ENCODE measurements around the gene NIBAN1.

NIBAN1 gene

GRCh38 chr1:184945678-184946412, 28.5 kb downstream of the NIBAN1 start:
- DNase-seq: no peak

GRCh38 chr1:184945029-184945428, 29.3 kb downstream of the NIBAN1 start:
- no peak for DNase-seq

- no peak for DNase-seq
Measured at GRCh38 chr1:184943998-184944397, 30.3 kb downstream of the NIBAN1 start.

- DNase-seq: no peak
Measured at GRCh38 chr1:184941735-184942134, 32.6 kb downstream of the NIBAN1 start.

- DNase-seq: no peak
Measured at GRCh38 chr1:184941410-184941733, 32.9 kb downstream of the NIBAN1 start.

DNA sequence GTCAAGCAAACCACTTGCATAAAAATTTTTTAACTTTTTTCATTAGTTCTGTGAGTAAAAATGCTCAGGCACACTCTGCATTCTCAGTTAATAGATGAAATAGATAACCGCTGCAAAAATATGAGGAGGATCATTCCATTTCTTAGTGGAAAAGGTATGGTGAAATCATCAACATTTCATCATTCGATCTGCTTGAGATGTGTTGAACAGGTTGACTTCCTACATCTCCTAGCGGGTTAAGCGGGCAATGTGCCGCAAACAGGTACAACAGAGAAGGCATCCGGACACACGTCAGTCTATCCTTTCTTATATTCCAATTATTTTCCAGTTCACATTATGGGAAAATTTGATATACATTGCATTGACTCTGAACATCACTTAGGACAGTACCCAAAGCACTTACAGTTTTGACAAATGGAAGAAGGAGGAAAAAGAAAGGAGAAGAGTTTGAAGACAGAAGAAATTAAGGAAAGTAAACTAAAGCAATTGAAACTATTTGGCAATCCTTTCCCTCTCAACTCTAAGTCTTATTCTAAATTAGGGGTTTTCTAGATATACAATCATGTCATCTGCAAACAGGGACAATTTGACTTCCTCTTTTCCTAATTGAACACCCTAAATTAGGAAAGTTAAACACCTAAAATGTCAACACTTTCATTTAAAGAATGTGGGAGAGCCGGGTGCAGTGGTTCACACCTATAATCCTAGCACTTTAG, 33.5 kb downstream of the NIBAN1 start:
- no peak for DNase-seq

DNA sequence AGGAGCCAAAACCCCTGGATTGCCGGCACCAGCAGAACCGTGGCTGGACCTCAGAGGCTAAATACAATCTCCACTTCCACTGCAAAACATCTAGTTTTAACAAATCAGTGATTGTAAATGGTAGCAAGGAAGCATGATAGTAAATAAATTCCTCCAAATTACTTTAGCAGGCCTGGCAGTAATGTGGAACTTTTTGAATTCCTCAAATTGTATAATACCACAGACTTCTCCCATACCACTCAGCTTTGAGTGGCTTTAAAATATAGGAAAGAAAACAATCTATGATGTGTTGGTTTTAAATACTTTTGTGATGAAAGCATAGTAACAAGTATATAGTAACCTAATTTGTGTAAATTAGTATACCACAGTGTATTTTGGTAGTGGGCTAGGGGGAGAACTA, 34.1 kb downstream of the NIBAN1 start:
- no peak for DNase-seq

GRCh38 chr1:184937729-184938128, 36.6 kb downstream of the NIBAN1 start:
- DNase-seq: no peak

- DNase-seq: no peak
Measured at GRCh38 chr1:184935920-184936798, 38.1 kb downstream of the NIBAN1 start.

DNA sequence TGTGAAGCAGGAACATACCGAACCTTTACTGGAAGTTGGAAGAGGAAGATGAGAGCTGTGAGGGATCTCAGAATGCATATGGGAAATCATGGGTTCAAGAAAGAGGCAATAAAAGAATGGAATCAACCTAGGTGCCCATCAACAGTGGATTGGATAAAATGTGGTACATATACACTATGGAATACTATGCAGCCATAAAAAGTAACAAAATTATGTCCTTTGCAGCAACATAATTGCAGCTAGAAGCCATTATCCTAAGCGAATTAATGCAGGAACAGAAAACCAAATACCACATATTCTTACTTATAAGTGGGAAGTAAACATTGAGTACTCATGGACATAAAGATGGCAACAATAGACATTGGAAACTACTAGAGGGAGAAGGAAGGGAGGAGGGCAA, 40.4 kb downstream of the NIBAN1 start:
- DNase-seq: no peak

DNA sequence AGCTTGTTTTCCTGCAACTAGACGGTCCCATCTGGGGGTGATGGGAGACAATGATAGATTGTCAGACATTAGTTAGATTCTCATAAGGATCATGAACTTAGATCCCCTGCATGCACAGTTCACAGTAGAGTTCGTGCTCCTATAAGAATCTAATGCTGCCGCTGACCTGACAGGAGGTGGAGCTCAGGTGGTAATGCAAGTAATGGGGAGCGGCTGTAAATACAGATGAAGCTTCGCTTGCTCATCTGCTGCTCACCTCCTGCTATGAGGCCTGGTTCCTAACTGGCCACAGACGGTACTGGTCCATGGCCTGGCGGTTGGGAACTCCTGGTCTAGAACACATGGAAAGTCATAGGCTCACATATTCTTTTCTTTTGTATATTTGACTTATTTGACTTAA, 42.0 kb downstream of the NIBAN1 start:
- no peak for DNase-seq

- no peak for DNase-seq
Measured at GRCh38 chr1:184931566-184931965, 42.7 kb downstream of the NIBAN1 start.

DNA sequence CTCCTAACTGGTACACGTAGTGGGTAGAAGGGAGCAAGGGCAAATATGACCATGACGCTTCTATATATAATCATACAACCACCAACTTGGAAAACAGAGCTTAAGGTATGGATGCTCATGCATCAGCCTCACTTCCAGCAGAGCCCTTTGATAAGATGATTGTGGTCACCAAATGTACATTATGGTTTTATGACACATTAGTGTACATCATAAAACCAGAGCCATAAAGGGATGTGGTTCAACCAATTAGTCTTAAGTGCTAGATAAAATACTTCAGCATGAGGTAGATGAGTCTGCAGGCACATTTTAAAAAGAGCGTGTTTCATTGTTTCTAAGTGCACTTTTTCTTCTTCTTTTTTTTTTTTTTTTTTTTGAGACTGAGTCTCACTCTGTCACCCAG, 43.7 kb downstream of the NIBAN1 start:
- no peak for DNase-seq

GRCh38 chr1:184930232-184930631, 44.1 kb downstream of the NIBAN1 start:
- no peak for DNase-seq

DNA sequence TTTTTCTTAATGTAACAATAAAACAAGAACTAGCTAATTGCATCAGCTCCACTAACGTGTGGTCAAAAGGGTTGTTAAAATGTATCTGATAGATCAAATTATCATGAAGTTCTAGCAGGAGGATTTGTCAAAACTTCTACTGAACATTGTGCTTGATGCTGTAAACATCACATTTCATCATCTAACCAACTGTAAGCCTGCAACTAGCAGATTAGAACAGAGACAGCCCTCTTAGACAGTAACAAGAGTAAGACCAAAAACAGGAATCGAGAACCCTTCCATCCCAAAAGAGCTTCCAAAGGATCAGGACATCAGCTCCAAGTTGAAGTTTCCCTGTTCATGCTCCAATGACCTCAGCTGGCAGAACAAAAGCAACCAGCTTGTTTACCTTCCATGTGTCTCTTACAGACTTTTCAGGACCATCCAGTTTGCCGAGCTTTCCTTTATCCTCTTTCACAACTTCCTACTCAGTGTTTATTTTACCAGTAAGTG, 44.6 kb downstream of the NIBAN1 start:
- DNase-seq: no peak

DNA sequence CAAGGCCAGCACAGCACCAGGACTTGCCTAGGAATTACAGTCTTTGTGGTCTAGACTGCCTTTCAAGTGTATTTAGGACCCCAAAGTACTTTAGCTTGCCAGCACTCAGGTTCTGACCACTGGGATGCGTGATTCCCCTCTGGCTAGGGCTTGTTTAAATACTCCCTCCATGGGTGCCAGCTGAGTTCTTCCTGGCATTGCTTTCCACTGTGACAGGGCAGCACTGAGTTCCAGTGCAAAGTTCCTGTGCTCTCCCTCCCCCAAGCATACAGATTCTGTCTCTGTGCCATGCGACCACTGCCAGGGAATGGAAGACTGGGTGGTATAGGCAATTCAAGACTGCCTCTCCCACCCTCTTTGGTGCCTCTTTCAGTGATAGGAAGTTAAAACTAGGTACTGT, 45.9 kb downstream of the NIBAN1 start:
- no peak for DNase-seq
